ENCODE data around the gene CD248. TPM values are rescaled to one million over a fixed set of nuclear protein-coding genes. Genes with fewer than 3 reads are reported as not detected.
A peak's percentile ranks its signal among the peaks of the same experiment; 100 is the strongest.

Gene CD248
- total RNA-seq, 1 donor from 2014 or later, result 11.4 TPM

DNA sequence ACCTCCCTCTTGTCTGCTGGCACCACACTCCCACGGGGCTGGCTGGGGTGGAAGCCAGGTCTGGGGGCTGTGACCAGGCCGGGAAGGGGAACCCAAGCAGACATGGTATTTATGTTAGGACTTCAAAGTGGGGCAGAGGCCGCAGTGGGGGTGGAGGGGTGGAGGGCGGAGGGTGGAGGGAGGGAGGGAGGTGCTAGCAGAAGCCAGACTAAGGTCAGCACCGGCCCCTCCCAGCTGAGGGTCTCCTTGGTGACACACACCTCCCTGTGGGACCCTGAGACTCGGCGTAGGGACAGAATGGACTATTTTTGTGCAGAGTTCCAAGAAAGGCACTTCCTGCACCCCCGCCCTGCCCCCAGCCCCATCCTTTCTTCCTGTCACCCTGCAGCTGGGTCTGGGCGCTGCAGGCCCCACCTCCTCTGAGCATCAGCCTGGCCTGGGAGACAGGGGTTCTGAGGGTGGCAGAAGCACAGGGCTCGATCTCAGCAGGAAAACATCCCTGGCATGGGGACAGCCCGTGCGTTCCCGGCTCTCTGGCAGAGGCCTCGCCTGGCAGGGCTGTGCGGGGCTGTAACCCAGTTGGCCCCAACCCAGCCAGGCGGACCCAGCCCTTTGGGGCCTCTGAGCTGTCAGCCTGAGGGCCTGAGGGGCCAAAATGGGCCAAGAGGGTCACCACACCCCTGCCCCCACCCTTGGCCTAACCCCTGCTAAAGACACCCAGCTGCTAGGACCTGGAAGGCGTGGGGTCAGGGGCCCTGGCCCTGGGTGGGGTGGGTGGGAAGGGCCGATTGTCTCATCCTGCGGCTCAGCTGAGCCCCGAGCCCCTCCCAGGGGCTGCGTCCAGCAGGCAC lies 9.6 kb upstream of the CD248 start:
- DNase-seq, result peak; percentile 34
- TF ChIP-seq CTCF (IDR thresholded peaks at IDR 0.05; ENCODE audit: partially characterized antibody, unreplicated experiment), result no peak
- H3K4me1 Mint-ChIP-seq (ENCODE audit: low read depth, unreplicated experiment), result peaks cover 26% of the 10 kb centered on the region
- no peak overlapping the region for H3K4me3 Mint-ChIP-seq (ENCODE audit: unreplicated experiment)
- peaks cover 19% of the 10 kb centered on the region for H3K9me3 Mint-ChIP-seq (ENCODE audit: unreplicated experiment)
- H3K27me3 Mint-ChIP-seq (ENCODE audit: unreplicated experiment), result peaks cover 26% of the 10 kb centered on the region
- peak overlapping the region; percentile 23 for H3K27ac Mint-ChIP-seq (ENCODE audit: unreplicated experiment)
- H3K36me3 Mint-ChIP-seq (ENCODE audit: unreplicated experiment), result no peaks in the 10 kb centered on the region

DNA sequence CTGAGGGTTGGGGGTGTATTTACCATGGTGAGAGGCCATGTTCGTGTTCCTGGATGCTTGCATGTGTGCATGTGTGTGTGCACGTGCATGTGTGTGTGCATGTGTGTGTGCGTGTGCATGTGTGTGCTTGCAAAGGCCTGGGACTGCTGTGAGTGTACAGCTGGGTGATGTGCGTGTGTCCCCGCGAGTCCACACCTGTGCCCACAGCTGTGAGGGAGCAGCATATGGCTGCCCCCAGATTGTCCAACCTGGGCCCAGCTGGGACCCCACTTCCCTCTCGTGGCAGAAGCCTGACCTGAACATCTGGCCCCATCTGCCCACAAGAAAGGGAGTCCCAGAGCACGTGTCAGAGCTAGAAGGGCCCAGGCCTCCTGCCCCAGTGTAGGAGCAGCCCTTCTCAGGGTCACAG lies 8.4 kb upstream of the CD248 start:
- peak overlapping the region; percentile 88 for H3K27ac Mint-ChIP-seq (ENCODE audit: unreplicated experiment)
- peaks cover 26% of the 10 kb centered on the region for H3K27me3 Mint-ChIP-seq (ENCODE audit: unreplicated experiment)
- H3K4me1 Mint-ChIP-seq (ENCODE audit: low read depth, unreplicated experiment), result peaks cover 26% of the 10 kb centered on the region
- peaks cover 20% of the 10 kb centered on the region for H3K9me3 Mint-ChIP-seq (ENCODE audit: unreplicated experiment)
- peak; percentile 74 for DNase-seq
- no peaks in the 10 kb centered on the region for H3K36me3 Mint-ChIP-seq (ENCODE audit: unreplicated experiment)
- peak overlapping the region; percentile 40 for H3K4me3 Mint-ChIP-seq (ENCODE audit: unreplicated experiment)
- no peak for TF ChIP-seq CTCF (IDR thresholded peaks at IDR 0.05; ENCODE audit: partially characterized antibody, unreplicated experiment)

DNA sequence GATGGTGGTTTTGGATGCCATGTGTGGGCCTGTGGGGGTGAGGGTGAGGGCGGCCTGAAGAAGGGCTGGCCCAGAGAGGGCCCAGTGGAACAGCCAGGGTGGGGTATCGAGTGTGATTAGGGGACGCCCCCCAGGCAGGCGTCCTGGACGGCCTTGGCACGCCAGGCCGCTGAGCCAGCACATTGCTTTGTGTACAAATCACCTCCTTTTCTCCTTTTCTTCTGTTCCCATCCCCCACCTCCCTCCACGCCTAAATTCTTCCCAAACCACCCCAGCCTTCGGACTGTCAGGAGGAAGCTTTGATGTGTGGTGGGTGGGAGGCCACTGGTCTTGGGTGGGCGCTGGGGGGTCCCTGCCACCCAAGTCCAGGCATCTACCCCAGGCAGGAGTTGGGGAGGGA lies 7.8 kb upstream of the CD248 start:
- Mint-ChIP-seq H3K27me3 (ENCODE audit: unreplicated experiment) (peaks cover 24% of the 10 kb centered on the region), H3K4me1 (ENCODE audit: low read depth, unreplicated experiment) (peaks cover 26% of the 10 kb centered on the region), H3K27ac (ENCODE audit: unreplicated experiment) (peak overlapping the region; percentile 88), H3K9me3 (ENCODE audit: unreplicated experiment) (peaks cover 25% of the 10 kb centered on the region), H3K4me3 (ENCODE audit: unreplicated experiment) (no peak overlapping the region), H3K36me3 (ENCODE audit: unreplicated experiment) (no peaks in the 10 kb centered on the region)
- no peak for TF ChIP-seq CTCF (IDR thresholded peaks at IDR 0.05; ENCODE audit: partially characterized antibody, unreplicated experiment)
- DNase-seq, result no peak

DNA sequence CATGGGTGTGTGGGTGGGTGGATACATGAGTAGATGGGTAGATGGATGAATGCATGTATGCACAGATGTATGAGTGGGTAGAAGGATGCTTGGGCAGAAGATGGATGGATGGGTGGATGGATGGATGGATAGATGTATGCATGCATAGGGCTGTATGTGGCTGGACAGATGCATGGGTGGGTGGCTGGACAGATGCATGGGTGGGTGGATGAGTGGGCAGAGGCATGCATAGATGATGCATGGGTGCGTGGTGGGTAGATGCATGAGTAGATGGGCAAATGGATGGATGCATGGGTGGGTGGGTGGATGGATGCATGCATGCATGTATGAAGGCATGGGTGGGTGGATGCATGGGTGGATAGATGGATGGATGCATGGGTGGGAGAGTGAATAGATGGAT lies 6.8 kb upstream of the CD248 start:
- no peak for TF ChIP-seq CTCF (IDR thresholded peaks at IDR 0.05; ENCODE audit: partially characterized antibody, unreplicated experiment)
- peaks cover 31% of the 10 kb centered on the region for H3K4me1 Mint-ChIP-seq (ENCODE audit: low read depth, unreplicated experiment)
- H3K27ac Mint-ChIP-seq (ENCODE audit: unreplicated experiment), result no peak overlapping the region
- no peak overlapping the region for H3K4me3 Mint-ChIP-seq (ENCODE audit: unreplicated experiment)
- no peaks in the 10 kb centered on the region for H3K36me3 Mint-ChIP-seq (ENCODE audit: unreplicated experiment)
- peaks cover 30% of the 10 kb centered on the region for H3K27me3 Mint-ChIP-seq (ENCODE audit: unreplicated experiment)
- DNase-seq, result no peak
- peaks cover 30% of the 10 kb centered on the region for H3K9me3 Mint-ChIP-seq (ENCODE audit: unreplicated experiment)

DNA sequence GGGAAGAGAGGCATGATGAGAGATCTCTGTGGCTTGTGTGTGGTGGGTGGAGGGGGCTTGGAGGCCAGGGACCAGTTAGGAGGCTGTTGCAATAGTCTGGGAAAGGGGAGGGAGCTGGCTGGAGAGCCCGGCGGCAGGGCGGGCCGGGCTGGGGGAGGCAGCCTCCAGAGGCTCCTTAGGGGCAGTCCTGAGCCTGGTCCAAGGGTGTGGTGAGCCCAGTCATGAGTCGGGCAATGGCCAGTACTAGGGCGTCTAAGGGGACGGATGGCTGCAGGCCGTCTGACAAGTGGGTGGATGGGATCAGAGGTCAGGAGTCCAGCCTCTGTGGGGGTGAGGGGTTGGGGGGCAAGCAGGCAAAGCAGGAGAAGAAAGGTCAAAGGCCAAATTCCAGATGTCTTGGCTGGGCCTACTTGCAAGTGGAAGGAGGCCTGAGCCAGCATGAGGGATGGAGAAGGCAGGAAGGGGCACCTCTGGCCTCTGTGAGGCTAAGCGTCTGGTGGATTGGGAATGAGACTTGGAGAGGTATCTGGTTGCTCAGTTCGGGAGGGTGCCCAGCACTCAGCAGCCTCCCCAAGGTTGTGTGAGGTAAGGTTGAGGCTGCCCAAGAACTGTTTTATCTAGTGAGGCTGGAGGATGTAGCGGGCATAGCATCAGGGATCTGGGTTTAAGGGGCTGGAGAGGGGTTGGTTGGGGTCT lies 6.0 kb upstream of the CD248 start:
- Mint-ChIP-seq H3K36me3 (ENCODE audit: unreplicated experiment) (no peaks in the 10 kb centered on the region), H3K4me3 (ENCODE audit: unreplicated experiment) (no peak overlapping the region), H3K9me3 (ENCODE audit: unreplicated experiment) (peaks cover 36% of the 10 kb centered on the region), H3K27ac (ENCODE audit: unreplicated experiment) (no peak overlapping the region), H3K4me1 (ENCODE audit: low read depth, unreplicated experiment) (peaks cover 35% of the 10 kb centered on the region), H3K27me3 (ENCODE audit: unreplicated experiment) (peaks cover 30% of the 10 kb centered on the region)
- TF ChIP-seq CTCF (IDR thresholded peaks at IDR 0.05; ENCODE audit: partially characterized antibody, unreplicated experiment), result no peak
- DNase-seq, result no peak

Data from glutamatergic neuron (in vitro differentiated cells).